Endometrium (tissue), 2 donors: ENCODE measurements around the gene RANBP1.

ENCODE experiments used
- FAIRE-seq: peaks from 2 replicates; lab custom pipeline; 2012; peaks lifted over from hg19 to GRCh38; lab: Jason Lieb, UNC
- donor health status: control.
- donor health status: control.

Gene RANBP1

DNA sequence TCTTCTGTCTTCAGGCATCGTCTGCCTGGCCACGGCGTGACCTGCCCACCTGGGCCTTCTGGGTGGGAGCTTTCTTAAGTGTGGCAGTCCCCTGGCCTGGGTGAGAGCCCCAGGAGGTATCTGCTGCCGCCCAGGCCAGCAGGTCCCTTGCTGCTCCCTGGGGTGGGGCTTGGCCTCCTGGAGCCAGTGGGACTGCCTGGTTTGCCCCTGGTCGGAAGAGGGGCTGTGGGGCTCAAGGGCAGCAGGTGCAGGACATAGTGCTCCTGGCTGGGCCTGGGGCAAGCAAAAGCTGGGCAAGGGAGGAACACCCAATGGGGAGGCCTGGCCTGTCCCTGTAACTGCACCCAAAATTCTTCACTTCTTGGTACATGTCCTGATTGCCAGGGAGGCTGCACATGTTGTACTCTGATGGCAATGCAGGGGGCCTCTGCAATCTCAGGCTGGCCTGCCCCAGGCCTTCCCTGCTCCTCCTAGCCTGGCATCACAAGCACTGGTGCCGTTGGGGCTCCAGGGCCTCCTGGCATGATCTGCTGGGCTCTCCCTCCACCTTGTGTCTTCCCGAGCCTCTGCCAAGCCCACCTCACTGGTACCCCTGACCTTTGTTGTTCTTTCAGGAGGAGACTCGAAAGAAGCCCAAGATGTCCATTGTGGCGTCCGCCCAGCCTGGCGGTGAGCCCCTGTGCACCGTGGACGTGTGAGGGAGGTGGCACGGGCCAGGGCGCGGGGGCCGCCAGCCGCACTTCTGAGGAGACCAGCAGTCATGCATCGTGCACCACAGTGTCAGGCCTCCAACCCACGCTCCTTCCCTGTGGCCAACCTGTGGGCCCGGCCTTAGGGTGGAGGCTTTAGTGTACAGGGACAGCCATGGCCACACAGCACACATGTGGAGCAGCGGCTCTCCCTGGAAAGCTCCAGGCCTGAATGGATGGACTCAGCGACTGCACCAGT, 6.2 kb upstream of the RANBP1 start:
- no peak for FAIRE-seq

DNA sequence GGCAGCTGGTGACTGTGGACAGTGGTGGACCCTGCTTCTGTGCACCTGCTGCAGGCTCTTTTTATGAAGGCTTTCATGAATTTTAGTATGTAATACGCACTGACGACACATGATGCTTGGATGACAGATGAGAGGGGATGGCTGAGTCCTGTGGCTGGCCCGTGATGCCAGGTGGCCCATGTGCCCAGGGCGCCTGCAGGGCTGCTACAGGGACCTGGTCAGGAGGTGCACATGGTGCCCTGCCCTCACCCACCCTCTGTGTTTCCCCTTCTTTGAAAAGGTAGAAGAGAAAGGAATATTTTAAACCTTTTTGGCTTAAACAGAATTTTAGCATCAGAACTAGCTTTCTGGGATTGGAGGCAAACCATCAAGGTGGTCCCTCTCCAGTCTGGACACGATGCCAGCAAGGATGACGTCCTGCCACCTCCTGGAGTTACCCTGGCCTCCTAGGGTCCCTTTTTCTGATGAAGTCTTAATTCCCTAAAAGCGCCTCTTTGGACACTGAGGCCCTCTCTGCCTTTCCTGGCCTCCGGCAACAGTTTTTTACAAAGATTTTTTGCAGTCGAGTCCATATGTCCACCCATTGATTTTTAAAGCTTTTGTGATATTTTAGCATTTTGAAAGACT, 5.4 kb upstream of the RANBP1 start:
- no peak for FAIRE-seq

DNA sequence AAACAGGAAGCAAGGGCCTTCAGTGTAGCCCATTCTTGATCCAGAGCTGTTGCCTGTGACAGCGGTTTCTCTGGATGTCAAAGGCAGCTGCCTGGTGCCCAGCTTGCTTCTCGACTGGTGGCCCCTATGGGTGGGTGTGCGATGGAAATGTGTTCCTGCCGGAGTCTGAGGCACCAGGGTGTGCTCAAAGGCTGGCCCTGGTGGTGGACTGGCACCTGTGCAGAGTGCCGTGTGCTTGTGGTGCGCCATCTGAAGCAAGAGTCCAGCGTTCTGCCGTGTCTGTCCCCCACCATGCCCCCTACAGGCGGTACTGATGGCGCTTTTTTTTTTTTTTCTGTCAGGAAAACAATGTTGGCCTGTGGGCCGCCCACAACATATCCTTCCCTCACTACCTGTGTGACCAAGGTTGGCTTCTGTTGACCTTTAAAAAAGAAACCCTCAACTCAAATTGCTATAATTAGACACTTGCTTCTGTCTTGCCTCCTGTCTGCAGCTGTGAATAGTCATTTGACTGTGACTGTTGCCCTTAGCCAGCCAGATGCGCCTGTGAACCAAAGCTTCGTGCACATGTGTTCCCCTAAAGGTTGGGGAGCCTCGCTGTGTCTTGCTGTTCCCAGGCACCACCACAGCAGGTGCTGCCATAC, 4.7 kb upstream of the RANBP1 start:
- FAIRE-seq, result no peak

- no peak for FAIRE-seq
These were observed 3.9 kb upstream of the RANBP1 start for GRCh38 chr22:20111689-20112622.

- FAIRE-seq, result no peak
These were observed 3.0 kb upstream of the RANBP1 start for GRCh38 chr22:20112623-20113511.

DNA sequence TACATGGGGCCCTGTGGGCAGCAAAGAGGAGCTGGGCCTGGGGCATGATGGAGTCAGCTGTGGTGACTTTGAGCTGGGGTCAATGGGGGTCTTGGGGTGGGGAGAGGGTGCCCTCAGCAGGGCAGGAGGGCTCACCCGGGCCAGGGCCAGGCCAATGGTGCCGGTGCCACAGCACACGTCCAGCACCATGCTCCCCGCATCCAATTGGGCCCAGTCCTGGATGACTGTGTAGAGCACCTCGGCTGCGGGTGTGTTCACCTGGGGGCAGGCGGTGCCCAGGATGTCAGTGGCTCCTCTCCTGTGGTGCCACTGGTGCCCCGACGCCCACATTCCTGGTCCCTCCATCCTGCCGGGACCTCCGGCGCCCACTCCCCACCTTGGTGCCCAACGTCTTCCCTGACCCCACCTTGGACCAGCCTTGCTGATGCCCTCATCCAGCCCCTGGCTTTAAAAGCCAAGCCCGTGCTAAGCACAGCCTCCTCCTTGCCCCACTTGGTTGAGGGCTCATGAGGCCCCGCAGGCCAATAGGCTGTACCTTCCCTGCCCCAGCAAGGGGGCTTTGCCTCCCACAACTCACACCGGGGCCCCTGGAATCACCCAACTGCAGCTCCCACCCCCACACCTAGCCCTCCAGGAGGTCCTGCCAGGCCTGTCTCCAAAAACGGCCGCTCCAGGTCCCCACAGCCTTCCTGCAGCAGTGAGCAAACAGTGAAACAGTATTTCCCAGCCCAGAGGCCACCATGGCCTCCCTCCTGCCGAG, 2.2 kb upstream of the RANBP1 start:
- FAIRE-seq, result no peak

GRCh38 chr22:20114506-20115475, 1.1 kb upstream of the RANBP1 start:
- FAIRE-seq, result no peak

DNA sequence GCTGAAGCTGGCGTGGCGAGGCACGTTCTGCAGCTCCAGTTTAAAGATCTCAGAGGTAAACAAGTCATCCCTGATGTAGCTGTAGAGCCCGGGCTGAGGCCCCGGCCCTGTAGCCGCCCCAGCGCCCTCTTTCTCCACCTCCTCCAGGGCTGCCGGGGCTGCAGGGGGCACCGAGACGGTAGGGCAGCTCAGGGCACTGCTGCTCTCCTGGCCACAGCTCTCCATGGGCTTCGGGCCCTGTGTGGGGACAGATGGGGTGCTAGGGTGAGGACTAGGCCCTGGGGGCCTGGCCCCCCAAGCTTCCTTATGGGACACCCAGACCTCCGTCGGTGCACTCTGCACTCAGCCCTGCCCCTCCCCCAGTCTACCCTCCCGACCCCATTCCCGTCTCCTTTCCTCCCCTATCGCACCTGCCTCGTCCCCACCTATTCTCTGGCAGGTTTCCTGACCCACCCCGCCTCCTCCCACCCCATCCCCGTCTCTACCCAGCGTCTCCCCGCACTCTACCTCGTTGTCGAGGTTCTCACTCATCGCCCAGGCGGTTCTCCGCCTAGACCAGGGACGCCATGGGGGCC, 559 bp downstream of the RANBP1 start:
- no peak for FAIRE-seq

GRCh38 chr22:20116951-20117632, 1.2 kb downstream of the RANBP1 start, which contains the start of gene TRMT2A:
TSS of gene TRMT2A (minus strand) at chr22:20117226. CDS start at chr22:20116906, 320 bp downstream.
- FAIRE-seq, result no peak

DNA sequence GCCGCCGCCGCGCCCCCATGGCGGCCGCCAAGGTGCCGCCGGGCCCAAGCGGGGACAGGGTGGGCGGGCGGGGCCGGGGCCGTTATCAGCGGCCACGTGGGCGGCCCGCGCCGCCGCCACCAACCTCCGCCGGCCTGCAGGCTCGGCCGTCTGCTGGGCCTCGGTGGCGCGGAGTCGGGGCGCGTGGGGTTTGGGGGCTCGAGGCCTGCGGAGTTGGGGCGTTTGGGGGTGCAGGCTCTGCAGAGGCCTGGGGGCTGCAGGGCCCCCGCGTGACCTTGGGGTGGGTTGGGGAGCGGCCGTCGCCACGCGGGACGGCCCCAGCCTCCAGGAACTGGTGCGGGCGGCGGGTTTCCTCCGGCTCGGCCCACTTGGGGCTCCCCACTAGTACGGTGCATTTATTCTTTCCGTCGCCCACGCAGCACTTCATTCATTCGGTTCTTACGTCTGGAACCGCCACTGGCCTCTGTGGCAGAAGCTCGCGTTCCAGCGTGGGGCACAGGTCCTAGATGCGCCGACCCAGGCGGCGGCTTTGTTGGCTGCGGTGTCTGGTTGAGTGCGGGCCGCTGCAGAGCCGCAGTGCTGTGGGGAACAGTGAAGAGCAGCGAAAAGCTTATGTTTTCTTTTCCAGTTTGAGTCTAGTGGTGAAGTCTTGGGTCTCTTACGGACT, 1.9 kb downstream of the RANBP1 start:
- no peak for FAIRE-seq

GRCh38 chr22:20118300-20119020, 2.6 kb downstream of the RANBP1 start:
- FAIRE-seq, result no peak

- no peak for FAIRE-seq
These were observed 6.0 kb downstream of the RANBP1 start for GRCh38 chr22:20121856-20122415.

DNA sequence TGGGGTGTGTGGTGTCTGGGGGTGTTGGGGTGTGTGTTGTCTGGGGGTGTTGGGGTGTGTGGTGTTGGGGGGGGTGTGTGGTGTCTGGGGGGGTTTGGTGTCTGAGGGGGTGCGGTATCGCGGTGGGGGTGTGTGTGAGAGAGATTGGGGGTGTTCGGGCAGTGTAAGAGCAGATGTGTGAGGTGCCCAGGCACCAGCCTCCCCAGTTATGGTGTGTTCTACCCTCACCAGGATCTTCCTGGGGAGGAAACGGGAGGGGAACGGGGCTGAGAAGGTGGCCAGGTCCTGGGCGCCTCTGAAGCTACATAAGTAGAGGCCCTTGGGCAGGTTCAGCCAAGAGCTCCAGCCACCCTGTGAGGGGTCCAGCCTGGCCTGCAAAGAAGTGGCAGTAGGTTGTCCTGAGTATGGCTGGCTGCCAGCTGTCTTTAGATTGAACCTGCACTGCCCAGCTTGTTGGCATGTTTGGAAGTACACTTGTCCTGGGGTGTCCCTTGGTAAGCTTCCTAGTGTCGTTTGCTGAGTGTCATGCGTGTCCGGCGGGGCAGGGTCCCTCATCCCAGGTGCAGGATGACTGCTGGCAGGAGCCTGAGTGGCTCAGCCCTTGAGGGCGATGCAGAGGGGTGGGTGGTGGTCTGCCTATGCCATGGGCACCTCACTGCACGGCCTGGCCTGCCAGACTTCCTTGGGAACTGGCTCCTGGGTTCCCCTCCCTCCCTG, 7.6 kb downstream of the RANBP1 start:
- FAIRE-seq, result no peak

GRCh38 chr22:20124083-20124787, 8.3 kb downstream of the RANBP1 start:
- no peak for FAIRE-seq
